GM12801 (cell line): ENCODE measurements around the gene DNM3.

Experiments
- TF ChIP-seq, protein P1 (sequence below): IDR thresholded peaks from one replicate; pipeline ENCODE4 v1.5.1; 2011; ENCODE audit warnings: control low read depth; ENCODE audit not compliant: insufficient read length; ENCODE audit errors: extremely low read depth

DNM3 gene

DNA sequence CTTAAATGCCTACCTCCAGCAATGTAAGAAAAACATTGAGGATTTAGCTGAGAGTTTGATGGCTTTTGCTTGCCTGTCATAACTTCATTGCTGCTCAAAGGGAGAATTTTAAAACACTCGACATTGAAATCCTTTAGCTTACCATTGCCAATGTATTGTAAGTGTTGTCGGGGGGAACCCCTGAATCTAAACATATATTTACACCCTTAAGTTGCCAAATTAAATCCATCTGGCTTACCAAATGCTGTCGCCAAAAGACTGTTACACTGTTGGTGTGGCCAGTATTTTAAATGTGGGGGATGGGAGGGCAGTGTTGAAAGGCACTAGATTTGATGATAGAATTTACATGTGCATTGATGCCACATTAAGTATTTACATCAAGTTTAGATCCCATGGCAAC lies 554.3 kb downstream of the DNM3 start:
- TF ChIP-seq, protein P1, sequence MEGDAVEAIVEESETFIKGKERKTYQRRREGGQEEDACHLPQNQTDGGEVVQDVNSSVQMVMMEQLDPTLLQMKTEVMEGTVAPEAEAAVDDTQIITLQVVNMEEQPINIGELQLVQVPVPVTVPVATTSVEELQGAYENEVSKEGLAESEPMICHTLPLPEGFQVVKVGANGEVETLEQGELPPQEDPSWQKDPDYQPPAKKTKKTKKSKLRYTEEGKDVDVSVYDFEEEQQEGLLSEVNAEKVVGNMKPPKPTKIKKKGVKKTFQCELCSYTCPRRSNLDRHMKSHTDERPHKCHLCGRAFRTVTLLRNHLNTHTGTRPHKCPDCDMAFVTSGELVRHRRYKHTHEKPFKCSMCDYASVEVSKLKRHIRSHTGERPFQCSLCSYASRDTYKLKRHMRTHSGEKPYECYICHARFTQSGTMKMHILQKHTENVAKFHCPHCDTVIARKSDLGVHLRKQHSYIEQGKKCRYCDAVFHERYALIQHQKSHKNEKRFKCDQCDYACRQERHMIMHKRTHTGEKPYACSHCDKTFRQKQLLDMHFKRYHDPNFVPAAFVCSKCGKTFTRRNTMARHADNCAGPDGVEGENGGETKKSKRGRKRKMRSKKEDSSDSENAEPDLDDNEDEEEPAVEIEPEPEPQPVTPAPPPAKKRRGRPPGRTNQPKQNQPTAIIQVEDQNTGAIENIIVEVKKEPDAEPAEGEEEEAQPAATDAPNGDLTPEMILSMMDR = no peak

DNA sequence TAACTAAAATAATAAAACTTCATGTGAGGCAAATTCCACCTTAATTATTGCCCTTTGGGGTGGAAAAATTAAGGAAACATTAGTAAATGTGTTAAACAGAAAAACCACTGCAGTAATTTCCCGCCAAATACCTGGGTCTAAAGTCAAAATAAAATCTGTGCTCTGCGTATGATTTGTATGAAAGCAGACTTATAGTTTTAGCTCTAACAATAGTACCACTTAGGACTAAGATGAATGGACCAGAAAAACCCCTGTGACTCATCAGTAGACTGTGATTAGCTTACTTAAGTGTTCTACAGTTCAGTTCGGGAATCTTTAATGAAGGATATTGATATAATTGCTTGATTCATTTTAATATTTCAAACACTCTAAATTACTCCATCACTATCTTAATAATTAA lies 555.9 kb downstream of the DNM3 start:
- TF ChIP-seq, protein P1 = no peak

DNA sequence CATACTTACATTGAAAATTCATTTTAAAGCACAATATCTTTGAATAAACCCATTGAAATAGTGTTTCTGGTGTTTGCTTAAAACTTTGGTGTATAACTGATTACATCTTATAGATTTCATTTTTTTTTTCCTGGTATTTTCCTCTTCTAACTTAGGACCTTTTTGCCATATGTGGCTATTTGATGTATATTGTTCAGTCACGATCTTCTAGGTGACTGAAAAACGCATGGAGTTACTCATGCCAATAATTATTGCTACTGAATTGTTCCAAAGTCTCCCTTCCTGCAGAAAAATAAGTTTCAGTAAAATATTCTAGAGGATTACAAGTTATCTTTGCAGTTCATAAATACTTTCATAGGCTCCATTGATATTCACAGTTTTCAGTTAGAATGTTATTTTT lies 556.3 kb downstream of the DNM3 start:
- TF ChIP-seq, protein P1 = no peak

DNA sequence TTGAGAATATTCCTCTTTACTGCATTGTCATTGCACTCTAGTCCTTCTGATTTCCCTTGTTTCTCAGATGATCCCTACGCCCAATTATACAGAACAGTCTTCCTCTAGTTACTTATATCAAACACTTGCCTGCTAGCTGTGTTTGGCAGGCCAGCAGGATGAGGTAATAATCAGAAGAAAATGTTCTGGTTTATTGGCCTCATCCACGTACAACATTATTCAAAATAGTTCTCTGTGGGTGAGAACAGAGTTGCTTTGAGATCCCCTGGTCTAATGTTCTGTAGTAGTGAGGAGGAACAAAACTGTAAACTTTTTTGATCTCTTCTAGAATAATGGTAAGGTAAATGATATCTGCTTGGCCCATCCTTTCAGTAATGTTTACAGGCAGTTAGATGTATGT lies 556.9 kb downstream of the DNM3 start:
- TF ChIP-seq, protein P1 = no peak

DNA sequence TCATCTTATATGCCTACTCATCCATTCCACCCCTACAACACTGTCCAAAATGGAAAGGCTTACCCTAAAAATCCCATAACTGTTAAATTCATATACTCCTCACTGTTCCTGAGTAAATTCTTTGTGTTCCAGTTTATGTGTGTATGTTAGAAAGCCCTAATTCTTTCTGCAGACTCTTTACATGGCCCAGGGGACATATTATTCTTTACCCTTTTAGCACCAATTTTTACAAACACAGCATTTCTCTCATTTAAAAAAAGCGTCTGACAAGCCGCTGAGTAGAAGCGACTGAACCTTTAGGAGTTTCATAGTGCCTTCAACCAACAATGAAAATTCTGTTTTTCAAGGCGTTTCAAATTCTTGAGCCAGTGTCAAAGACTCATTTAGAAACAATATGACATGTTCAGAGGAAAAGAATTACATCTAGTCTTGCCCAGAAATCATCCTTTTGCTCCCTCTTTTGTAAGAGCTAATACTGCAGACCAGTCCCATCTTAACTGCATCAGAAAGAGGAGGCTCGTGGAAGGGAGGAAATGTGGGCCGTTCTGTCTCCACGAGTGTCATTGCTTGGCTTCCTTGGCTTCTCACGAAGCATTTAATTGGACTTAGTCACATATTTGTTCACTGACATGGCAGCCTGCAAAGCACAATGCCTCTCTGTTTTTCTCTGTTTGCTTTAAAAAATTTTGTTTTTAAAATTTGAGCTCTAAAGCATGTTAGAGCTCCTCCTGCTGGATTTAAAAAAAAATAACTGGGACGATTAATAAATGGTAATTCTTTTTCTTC lies 557.9 kb downstream of the DNM3 start:
- TF ChIP-seq, protein P1 = no peak

DNA sequence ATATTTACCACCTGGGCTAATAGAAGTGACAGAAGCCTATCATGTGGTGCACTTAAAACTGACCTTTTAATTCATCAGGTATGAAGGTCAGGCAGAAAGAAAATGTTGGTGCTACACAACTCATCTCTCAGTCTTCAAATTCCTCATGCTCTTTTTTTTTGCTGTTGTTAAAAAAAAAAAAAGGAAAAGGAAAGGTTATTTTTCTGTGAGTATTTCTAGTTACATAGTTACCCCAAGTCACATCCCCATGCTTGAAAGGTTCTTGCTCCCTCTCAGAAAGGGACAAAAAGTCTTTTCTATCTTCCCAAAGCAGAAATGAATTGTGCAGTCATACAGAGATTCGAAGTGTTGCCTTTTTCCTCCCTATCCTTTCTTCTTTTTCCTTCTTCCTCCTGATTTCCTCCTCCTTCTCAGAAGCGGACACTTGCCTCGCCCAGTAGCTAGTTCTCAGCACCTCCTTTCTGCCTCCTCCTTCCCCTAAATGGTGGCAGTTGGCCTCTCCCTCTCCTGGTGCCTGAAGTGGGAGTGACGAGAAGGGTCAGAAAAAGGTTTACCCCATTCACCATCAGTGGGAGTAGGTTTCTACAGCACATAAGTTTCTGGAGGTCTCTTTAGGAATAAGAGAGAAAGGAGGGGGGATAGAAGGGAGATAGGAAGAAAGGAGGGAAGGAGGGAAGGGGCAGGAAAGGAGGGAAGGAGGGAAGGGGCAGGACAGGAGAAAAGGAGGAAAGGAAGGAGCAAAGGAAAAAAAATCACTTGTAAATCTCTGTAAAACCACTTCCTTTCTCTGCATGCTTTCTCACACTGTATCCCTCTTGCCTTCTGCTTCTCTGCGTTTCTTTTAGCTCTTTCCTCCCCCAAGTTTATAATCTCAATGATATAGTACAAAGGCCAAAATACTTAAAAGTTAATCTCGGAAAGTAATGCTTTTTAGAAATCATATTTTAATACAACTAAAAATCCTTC lies 558.7 kb downstream of the DNM3 start:
- TF ChIP-seq, protein P1 = no peak

DNA sequence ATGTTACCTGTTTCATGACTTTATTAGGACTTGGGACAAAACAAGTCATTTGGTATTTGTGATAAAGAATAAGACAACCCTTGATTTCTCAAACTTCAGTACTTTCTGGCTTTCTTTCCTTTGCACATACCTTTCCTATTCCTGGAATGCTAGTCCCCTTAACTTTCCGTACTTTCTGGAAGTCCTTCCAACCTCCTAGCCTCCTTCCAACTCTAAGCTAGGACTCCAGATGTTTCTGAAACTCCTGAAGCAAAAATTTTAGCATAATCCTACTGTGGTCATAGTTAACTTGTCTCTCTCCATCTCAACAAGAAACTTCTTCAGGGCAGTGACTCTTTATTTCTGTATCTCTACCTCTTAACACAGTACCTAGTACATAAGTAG lies 559.4 kb downstream of the DNM3 start:
- TF ChIP-seq, protein P1 = no peak
